HG02759 (cell line): Measurements from ENCODE around the gene CEPT1.
A peak's percentile ranks its signal among the peaks of the same experiment; 100 is the strongest.

Experiments
- ATAC-seq: cut with Tn5 transposase; IDR thresholded peaks from one replicate; pipeline ENCODE4 v1.9.1; 2021; ENCODE audit warnings: mild to moderate bottlenecking, moderate library complexity; ENCODE audit not compliant: unreplicated experiment

The CEPT1 gene

GRCh38 chr1:111192074-111192473 is 52.1 kb downstream of the CEPT1 start:
- no peak for ATAC-seq

DNA sequence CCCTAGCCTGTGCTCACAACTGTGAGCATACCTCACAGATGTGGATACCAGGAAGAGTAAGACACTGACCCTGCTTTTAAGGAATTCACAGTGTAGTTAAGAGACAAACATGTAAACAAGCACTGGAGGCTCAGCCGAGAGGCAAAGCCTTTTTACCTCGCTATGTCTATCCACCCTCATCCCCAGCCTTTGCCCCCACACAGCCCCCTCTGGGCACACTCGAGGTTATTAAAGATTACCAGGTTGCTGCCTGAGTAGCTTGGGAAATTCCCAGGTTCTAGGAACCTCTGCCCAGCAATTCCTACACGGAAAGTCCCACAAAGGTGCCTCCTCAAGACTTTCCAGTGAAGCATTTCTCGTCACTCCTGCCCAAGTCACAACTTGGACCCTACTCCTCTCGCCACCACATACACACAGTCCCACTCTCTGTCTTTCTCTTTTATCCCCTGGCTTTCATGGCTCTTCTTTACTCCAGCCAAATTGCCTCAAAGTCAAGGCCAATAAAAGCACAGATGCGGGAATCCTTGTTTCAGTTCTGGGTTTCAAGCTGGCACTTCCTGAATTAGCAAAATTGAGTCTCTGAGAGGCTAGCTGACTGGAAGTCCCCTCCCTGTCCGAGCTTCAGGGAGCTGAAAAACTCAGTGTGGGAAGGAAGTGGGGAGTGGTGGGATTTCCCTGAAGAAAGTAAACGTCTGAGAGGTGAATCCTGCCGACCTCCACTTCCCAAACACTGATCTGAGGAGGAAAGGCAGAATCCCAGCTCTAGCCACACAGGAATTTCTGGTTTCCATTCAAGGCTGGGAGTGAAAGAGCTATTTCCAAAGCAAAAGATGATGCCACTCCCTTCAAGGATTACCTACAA is 52.9 kb downstream of the CEPT1 start:
- peak; percentile 59 for ATAC-seq

- ATAC-seq = no peak
Observed at GRCh38 chr1:111193712-111194480, 53.9 kb downstream of the CEPT1 start.

DNA sequence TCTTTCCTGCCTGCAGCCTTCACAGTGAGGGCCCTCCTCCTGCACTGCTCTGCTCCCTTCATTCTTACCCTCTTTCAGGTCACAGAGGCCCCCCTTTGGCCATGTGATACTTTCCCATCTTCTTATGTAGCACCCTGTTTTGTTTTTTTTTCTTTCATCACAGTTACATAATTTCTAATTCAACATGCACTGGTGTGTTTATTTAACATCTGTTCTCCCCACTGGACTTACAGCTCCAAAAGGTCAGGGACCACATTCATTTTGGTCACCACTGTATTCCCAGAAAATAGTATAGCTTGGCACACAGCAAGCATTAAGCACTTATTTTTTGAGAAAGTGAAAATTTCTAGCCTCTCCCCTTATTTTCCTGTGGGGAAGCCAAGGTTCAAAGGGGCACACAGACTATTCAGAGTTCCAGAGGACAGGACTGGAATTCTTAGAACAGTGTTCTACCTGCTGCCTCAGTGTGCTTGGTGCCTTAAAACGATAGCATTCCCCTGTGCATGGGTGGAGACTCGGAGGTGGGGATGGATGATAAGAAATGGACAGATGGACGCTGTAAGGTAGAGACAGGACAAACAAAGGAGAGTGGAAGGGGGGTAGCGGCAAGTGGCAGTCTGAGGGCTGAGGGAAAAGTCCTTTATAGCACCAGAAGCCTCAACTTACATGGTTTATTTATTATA is 55.1 kb downstream of the CEPT1 start:
- ATAC-seq = no peak

DNA sequence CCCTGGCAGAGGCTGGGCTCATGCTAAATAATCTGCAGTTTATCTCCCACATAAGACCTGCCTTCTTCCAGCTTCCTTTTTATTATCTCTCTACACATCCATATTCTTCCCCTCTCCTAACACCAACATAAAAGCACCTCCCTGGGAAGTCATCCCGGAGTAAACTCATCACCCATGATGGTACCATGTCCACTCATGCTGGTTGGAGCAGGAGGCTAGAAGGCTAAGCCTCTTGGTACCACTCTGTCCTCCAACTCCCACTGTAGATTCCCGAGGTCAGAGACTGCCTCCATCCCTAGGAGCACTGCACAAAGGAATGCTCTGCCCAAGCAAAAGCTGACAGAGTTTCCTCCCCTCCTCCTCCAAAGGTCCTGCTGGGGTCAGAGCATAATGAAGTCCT is 56.2 kb downstream of the CEPT1 start:
- ATAC-seq = no peak

DNA sequence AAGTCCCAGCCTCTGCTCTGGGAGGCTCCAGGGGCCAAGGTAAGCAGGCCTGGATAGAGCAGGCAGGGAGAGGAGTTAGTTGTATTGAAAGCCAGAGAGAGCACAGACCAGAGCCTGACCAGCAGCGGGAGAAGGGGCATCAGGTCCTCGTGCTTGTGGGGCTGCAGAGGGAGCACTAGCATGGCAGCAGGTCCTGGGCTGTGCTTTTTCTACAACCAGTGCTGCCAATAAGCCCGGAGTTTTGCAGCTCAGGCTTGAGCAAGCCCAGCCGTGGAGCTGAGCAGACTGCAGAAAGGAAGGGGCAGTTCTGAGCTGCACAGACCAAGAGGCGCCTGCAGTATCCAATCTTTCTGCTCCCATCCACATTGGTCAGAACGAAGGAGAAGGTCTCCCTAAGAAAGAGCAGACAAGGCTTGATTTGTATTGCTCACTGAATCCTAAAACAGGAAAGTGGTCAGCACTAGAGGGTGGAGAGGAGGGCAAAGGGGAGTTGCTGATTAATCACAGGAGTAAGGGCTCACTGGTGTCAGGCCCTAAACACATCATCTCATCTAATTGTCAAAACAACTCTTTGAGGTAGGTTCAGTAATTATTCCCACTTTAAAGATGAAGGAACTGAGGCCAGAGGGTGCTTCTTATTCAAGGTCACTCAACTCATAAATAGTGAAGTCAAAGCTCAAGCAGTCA is 57.7 kb downstream of the CEPT1 start:
- no peak for ATAC-seq

- ATAC-seq = no peak
Observed at GRCh38 chr1:111198836-111199235, 58.8 kb downstream of the CEPT1 start.

- no peak for ATAC-seq
Observed at GRCh38 chr1:111199329-111199728, 59.3 kb downstream of the CEPT1 start.

DNA sequence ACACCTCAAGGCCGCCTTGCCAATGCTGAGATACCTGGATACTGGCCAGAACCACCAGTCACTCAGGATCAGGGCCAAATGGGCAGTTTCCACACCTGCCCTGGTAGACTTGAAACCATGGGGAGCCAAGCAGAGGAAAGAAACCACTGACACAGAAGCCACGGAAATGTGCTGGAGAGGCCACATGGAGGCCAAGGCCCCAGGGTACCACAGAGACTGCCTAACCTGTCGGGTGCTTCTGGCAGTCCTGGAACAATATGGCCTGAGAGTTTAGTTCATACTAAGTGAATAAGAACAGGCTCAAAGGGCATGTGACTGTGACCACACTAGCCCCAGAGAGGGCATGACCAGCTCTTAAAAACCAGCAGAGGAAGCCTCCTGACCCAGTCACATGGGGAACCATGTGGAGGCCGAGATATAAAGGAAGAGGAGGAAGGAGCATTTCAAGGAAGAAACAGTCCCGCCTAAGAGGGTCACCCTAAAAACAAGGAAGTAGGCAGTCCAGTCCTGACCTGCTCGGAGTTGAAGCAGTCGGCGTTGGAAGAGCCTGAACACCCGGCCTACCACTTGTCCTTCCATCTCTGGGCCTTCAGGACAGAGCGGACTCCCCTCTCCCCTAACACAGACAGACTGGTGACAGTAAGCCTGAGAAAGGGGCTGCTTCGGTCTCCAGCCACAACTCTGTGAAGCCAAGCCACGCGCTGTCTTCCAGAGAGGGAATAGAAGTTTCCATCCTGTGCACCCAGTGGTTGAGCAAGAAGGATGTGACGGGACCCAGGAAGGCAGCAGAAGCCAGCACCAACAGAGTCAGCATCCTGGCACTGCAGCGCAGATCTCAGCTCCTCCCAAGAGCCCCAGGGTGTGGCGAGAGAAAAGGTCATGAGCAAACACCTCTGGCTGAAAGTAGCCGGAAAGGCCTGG is 60.1 kb downstream of the CEPT1 start, which contains the start of gene DENND2D:
Gene DENND2D, minus strand, starts transcription at position 766 of the 921 bp plus-strand sequence. Its CDS starts 187 bp downstream, at position 579.
- ATAC-seq = no peak

DNA sequence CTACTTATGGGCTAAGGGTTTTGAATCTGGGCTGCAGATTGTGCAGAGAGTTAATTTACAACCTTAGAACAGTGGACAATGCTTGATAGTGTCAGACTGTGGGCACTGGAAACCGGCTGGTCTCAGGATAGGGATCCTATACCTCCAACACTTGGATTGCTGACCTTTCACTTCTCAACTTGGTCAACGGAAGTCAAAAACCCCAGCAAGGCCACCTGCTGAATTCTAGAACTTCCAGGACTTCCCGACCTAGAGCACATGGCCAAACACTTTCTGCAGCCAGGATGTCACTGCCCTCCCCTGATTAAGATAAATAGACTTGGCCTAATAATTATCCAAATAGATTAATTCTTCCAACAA is 60.8 kb downstream of the CEPT1 start:
- ATAC-seq = no peak

DNA sequence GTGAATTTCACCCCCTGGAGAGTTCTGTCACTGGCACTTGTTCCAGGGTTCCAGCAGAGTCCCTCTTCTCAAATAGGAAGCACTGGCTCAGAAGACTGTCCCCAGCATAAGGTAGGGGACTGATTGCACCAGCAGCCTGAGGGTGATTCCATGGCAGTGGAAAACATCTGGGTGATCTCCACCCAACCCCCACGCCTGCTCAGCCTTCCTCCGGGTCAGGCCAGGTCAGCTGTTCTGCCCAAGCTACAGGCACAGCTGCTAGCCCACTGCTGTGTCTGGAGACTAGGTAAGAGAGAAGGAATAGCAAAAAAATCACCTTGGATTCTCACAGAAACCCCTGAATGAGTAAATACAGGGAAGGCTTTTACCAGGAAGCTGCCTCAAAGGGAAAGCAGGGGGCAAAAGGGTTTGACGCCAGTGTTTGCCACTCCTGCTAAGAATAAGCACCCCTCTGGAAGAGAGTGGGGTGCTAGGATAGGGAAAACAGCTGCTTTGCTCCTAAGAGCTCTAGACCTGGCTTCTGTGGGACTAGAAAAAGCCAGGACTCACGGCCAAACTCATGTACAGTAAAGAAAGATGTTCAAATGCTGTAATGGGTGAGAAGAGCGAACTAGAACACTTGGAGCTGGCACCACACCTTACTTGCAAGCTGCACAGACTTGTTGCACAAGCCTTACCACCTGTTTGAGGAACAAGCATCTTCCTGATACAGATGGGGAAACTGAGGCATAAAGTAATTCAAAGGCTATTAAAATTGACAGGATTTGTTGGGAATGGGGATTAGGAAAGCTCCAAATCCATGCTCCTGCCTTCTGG is 61.5 kb downstream of the CEPT1 start:
- ATAC-seq = no peak

DNA sequence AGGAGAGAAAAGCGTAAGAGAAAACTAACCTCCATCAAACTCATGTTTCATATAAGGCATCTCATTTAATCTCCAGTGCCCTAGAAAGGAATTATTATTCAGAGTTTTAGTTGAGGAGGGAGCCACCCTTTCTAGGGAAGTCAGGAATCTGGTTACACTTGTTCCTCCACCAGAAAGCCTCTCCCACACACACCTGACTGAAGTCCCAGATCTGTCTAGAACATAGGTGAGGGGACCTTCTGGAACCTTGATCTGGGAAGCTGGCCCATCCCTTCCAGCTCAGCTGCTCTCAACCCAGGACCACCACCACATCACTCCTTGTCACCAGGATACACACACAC is 62.3 kb downstream of the CEPT1 start:
- ATAC-seq = no peak

- ATAC-seq = no peak
Observed at GRCh38 chr1:111202707-111203623, 62.9 kb downstream of the CEPT1 start.

DNA sequence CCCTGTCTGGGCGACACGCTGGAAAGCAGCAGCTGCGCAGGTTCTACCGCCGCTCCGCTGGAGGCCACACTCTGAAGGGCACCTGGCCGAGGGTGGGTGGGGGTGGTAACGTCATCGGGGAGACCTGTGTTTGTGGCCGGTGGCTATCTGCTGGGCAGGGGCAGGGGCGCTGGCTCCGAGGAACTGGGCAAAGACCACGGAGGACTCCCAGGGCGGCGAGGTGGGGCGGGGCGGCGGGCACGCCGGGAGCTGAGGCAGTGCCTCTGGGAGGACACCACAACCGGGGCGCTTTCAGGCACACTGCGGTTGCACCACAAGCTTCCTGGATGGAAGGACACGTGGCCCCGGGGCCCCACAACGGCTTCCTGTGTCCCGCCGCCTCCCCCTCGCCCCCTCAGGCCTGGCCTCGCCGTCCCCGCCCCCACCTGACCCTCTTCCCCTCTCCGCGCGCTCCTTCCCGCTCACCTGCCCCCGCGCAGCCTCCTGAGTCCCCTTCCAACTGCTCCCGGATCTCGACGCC is 63.7 kb downstream of the CEPT1 start:
- ATAC-seq = peak; percentile 59

DNA sequence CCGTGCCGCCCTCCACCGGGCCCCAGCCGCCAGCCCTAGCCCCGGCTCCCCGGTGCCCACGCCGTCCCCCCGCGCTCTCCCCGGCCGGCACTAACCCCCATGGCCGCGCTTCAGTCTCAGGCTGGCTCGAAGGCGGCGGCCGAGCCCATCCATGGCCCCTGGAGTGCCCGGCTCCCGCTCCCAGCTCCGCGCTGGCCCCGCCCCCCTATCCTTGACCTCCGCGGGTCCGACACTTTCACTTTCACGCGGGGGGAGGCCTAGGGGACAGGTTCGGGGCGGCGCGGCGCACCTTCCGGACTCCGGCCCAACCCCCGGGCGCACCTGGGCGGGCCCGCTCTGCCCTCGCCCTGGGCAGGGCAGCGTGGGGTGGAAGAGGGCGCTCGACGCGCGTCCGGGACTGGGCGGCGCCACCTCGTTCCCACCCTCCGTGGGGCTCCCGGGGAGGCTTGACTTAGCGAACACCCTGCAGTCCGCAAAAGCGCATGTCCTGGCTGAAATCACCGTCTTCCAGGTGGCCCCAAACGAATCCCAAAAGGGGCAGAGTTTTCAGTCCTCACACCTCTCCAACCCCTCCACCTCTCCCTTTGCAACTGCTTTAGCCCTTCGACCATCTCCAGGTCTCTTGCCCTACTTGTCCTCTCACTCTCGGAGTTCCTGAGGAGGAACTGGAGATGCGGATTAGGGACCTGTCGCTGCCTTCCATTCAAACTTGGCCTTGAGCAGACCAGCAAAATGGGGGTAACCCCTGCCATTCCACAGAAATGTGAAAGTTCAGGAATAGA is 64.4 kb downstream of the CEPT1 start:
- ATAC-seq = peak; percentile 75

DNA sequence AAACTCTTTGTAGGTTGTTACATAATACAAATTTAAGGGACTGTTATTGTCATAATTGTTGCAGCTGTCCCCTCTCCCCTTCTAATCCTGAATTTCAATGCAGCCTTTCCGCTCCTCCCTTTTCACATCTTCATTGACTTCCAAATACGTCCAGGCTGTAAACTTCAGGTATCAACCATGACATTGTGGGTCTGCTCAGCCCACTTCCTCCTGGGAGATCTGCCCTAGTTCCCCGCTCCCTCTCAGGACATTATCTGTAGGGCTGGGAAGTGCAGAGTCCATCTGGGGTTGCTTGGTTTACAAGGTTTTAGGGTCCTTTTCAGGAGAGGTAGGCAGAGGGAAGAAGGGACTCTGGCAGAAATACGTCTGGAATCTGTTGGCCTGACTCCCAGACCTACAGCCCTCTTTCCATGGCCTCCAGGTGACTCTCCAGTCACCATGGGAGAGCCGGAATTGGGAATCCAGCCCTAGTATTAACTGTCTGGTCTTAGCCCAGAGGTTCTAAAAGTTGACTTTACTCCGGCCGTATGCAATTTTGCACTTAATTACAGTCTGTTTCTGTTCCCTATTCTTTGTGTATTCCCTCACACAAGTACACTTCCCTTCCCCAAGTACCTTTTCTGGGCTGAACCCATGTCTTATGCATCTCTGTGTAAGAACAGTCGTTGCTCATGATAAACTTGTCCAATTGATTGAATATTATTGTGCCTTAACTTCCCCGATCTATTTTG is 65.1 kb downstream of the CEPT1 start:
- ATAC-seq = no peak

DNA sequence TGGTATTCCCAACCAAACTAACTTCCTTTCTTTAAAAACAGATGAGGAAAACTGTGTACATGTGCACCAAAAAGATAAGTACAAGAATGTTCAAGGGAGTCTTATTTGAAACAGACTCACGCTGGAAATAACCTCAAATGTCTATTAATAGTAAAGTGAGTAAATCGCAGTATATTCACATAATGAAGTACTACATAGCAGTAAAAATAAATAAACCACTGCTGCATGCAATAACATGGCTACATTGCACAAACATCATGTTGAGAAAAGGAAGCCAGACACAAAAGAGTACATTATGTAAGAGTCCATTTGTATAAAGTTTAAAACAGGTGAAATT is 65.7 kb downstream of the CEPT1 start:
- ATAC-seq = no peak
